Activated T-cell treated with anti-CD3 and anti-CD28 coated beads, Interleukin-2, amount 50 U/mL, for 48 hours (primary cell): ENCODE measurements around the gene ZIC3.

Source experiments
- DNase-seq, 2 experiments: peaks; one replicate each; pipeline ENCODE4 v3.0.0-alpha.2; 2020

Gene ZIC3

GRCh38 chrX:137574102-137574783, 8.3 kb downstream of the ZIC3 start:
- DNase-seq = no peak

GRCh38 chrX:137574784-137575293, 8.9 kb downstream of the ZIC3 start:
- DNase-seq = no peak

GRCh38 chrX:137575596-137576255, 9.8 kb downstream of the ZIC3 start:
- no peak for DNase-seq

- no peak for DNase-seq
These were observed 21.2 kb downstream of the ZIC3 start for GRCh38 chrX:137587151-137587550.

GRCh38 chrX:137600769-137601168, 34.8 kb downstream of the ZIC3 start:
- no peak for DNase-seq
